Pancreas (tissue), 10 donors: ENCODE results near the gene PIP5K1B. TPM values are rescaled to one million over a fixed set of nuclear protein-coding genes. Genes with fewer than 3 reads are reported as not detected.

ENCODE experiments used
- ATAC-seq, 4 donors: fragments of 200-7000 bp; cut with Tn5 transposase; one replicate each; pipeline versions ENCODE4 v1.8.0 to v1.9.1; 2020; ENCODE audit warnings: mild to moderate bottlenecking in 4 of 4, moderate library complexity in 4 of 4
- DNase-seq, 6 donors: peaks; one replicate each; pipeline ENCODE4 v3.0.0-alpha.2; 2020
- FAIRE-seq: peaks from 2 replicates; lab custom pipeline; 2012; peaks lifted over from hg19 to GRCh38; lab: Jason Lieb, UNC
- H3K27ac ChIP-seq, 4 donors: fragments of 200-600 bp; sonication (generic); 1 replicate in 3 of 4; 2 replicates in 1 of 4; pipeline versions ENCODE4 v1.5.0 to v1.8.0; 2020
- H3K27me3 ChIP-seq, 4 donors: fragments of 200-600 bp; one replicate each; pipeline ENCODE4 v1.8.0; 2021
- H3K36me3 ChIP-seq, 3 donors: fragments of 200-600 bp; sonication (generic) in 1 of 3; one replicate each; pipeline versions ENCODE4 v1.5.0 to v1.8.0; 2020 to 2021
- H3K4me1 ChIP-seq, 3 donors: fragments of 200-600 bp; one replicate each; pipeline ENCODE4 v1.8.0; 2021
- H3K4me3 ChIP-seq, 4 donors: fragments of 200-600 bp; sonication (generic) in 2 of 4; one replicate each; pipeline versions ENCODE4 v1.5.0 to v1.8.0; 2020 to 2021
- H3K9me3 ChIP-seq, 4 donors: fragments of 200-600 bp; one replicate each; pipeline ENCODE4 v1.8.0; 2021
- WGBS, 2 donors: extraction: QIAGEN DNeasy Blood & Tissue Kit; methylation state at CpG; one replicate each; pipeline ENCODE4 v1.1.7; 2013; 5-methylcytosine and 5-hydroxymethylcytosine counted together
- intact Hi-C, 3 donors: fragments of 100-400 bp; cut with DNase I; formaldehyde crosslinking; loops; one replicate each; pipeline versions ENCODE4 v1.11.1 to v1.14.2; 2022
- polyA plus RNA-seq, 2 donors: library from polyadenylated mRNA; stranded (reverse); fragments of 200-250 nt; gene quantifications; one replicate each; pipeline ENCODE4 v1.2.3, GENCODE V29; 2013
- total RNA-seq, 6 donors: library from RNA; stranded (reverse); fragmentation: NEBNext Ultra II Directional in 4 of 6; extraction: Animal tissue kit (Norgen Biotek cat#: 25700) in 4 of 6; gene quantifications; one replicate each; pipeline versions ENCODE4 v1.2.1 to v1.2.4, GENCODE V29; 2021 to 2023
- TF ChIP-seq, protein P1 (sequence below), 4 donors: fragments of 200-600 bp; sonication (generic) in 3 of 4; IDR thresholded peaks; one replicate each; pipeline versions ENCODE4 v1.5.0 to v1.8.0; 2021; ENCODE audit warnings: antibody characterized with exemption in 4 of 4
- donor health status: healthy with polysubstance abuse.
- donor health status: DM: no; HTN: no; CAD: no; lungs with moderate emphysema.
- donor health status: DM: no; HTN: no; CAD: no.
- donor health status: control.
- donor health status: control.
- donor health status: Bipolar disorder and iron deficiency.
- donor health status: DM: yes; HTN: yes; CAD: no.
- donor health status: DM: no; HTN: no; CAD: no.
- donor health status: DM: no; HTN: no; CAD: no.
- donor health status: DM: yes; HTN: yes; CAD: no.

The PIP5K1B gene
- total and polyA plus RNA-seq, 8 donors: 1.3 to 6.9 (median 6.2) TPM

DNA sequence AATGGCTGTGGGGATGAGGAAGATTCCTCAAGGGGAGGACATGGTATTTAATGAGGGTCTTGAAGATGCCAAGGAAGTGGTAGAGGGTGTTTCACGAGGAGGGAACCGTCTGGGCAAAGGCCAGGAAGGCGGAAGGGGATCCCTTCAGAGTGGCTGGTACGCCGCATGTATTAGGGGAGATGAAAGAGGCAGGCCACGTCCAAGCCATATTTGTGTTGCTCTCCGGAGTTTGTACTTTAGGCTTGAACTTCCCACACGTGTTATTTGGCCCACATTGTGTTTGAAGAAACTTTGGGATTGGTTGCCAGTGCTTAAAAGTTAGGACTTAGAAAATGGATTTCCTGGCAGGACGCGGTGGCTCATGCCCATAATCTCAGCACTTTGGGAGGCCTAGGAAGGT, 331.8 kb downstream of the PIP5K1B start:
- TF ChIP-seq, protein P1, sequence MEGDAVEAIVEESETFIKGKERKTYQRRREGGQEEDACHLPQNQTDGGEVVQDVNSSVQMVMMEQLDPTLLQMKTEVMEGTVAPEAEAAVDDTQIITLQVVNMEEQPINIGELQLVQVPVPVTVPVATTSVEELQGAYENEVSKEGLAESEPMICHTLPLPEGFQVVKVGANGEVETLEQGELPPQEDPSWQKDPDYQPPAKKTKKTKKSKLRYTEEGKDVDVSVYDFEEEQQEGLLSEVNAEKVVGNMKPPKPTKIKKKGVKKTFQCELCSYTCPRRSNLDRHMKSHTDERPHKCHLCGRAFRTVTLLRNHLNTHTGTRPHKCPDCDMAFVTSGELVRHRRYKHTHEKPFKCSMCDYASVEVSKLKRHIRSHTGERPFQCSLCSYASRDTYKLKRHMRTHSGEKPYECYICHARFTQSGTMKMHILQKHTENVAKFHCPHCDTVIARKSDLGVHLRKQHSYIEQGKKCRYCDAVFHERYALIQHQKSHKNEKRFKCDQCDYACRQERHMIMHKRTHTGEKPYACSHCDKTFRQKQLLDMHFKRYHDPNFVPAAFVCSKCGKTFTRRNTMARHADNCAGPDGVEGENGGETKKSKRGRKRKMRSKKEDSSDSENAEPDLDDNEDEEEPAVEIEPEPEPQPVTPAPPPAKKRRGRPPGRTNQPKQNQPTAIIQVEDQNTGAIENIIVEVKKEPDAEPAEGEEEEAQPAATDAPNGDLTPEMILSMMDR (IDR thresholded peaks at IDR 0.05): no peak
- no peaks in the 10 kb centered on the region for H3K27me3 ChIP-seq
- H3K4me3 ChIP-seq: peak overlapping the region; percentile 47 to 77 (median 70)
- peaks cover 0 to 3% (median 0%) of the 10 kb centered on the region in 3 donors for H3K4me1 ChIP-seq
- no peaks in the 10 kb centered on the region for H3K9me3 ChIP-seq
- ATAC-seq (no peak), DNase-seq (no peak), FAIRE-seq (no peak)
- H3K36me3 ChIP-seq: no peaks in the 10 kb centered on the region
- intact Hi-C loops: no loop called here
- H3K27ac ChIP-seq: peak overlapping the region in 3 of 4 donors; percentile 77 to 81 (median 79)
- 42 to 52% methylated on average over 10 of the region's 10 CpGs for WGBS, 2 donors

DNA sequence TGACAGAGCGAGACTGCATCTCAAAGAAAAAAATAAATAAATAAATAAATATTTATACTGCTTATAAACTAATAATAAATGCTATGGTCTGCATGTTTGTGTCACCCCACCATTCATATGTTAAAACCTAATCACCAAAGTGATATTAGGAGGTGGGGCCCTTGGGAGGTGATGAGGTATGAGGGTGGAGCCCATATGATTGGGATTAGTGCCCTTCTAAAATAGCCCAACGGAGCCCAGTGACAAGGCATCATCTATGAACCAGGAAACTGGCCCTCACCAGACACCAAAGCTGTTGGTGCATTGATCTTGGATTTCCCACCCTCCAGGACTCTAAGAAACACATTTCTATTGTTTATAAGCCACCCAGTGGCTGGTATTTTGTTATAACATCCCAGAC, 335.6 kb downstream of the PIP5K1B start:
- ATAC-seq (no peak), DNase-seq (no peak), FAIRE-seq (no peak)
- Histone ChIP-seq H3K27ac (no peak overlapping the region), H3K27me3 (no peaks in the 10 kb centered on the region), H3K4me1 (no peaks in the 10 kb centered on the region), H3K4me3 (no peak overlapping the region), H3K9me3 (no peaks in the 10 kb centered on the region), H3K36me3 (no peaks in the 10 kb centered on the region)
- intact Hi-C loops: no loop called here
- TF ChIP-seq, protein P1 (IDR thresholded peaks at IDR 0.05): no peak
- WGBS, 2 donors: 97 to 100% methylated on average over 2 of the region's 2 CpGs

DNA sequence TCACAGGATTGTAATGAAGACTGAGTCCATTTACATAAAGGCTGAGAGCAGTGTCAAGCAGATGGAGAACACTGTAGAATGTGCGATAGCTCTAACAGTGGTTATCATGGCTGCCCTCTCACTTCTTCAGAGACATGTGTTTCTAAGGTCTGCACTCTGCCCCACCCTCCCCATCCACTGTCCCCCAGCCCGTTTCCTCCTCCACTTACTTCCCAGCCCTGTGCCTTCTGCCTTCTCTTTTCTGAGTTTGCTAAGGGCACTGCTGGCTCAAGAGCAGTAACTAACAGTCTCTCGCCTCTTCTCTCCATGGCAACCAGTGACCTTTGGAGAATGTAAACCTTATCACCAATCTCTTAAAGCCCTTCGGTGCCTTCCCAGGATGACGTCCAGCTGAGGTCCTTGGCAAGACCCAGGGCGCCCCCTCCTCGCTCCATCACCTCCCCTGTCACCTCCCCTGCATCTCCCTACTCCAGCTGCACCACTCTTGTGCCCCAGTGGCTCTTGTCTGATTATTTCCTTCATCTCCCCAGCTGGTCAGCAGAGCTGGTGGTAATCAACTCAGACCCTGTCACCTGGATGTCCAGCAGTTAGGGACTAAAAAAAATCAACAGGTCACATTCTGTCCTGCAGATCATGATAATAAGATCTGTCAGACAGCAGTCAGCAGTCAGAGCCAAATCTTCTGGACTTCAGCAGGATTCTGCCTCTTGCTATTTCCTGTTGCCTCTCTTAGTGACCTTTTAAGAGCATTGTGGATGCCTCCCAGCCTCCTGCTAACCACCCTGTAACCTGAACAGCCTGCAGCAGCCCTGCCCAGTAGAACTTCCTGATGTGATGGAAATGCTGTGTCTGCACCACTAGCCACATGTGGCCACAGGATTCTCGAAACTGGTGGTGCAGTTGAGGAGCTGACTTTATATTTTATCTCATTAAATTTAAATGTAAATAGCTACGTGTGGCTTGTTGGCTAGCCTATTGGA, 339.5 kb downstream of the PIP5K1B start:
- DNase-seq (no peak), ATAC-seq (peak in 2 of 4 donors; percentile 53 to 54), FAIRE-seq (no peak)
- whole genome bisulfite sequencing, 2 donors: 57 to 59% methylated on average over 9 of the region's 9 CpGs
- TF ChIP-seq, protein P1 (IDR thresholded peaks at IDR 0.05): no peak
- Histone ChIP-seq H3K36me3 (peaks cover 0 to 10% (median 0%) of the 10 kb centered on the region in 3 donors), H3K27ac (no peak overlapping the region), H3K4me1 (no peaks in the 10 kb centered on the region), H3K9me3 (no peaks in the 10 kb centered on the region), H3K4me3 (no peak overlapping the region), H3K27me3 (no peaks in the 10 kb centered on the region)
- intact Hi-C loops: no loop called here

DNA sequence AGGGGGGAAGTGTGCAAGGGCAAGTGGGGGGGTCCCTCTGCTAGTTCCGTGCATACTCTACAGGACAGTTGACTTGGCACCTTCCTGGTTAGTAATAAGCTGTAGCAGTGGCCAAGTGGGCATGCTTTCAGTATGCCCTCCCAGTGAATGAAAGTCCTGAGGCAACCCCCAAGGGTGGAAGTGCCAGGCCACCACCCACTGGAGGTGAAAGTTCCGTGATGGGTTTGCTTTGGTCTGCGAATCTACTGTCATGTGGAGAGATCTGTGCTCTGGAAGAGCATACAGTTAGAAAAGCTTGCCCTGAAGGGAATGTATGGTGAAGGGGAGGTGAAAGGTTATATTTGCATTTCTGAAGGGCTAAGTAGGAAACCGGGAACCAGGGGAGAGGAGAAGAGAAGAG, 340.8 kb downstream of the PIP5K1B start:
- H3K27me3 ChIP-seq: no peaks in the 10 kb centered on the region
- TF ChIP-seq, protein P1 (IDR thresholded peaks at IDR 0.05): no peak
- no peak overlapping the region for H3K4me3 ChIP-seq
- ATAC-seq: no peak
- no peak for DNase-seq
- H3K27ac ChIP-seq: no peak overlapping the region
- H3K36me3 ChIP-seq: peaks cover 0 to 10% (median 0%) of the 10 kb centered on the region in 3 donors
- WGBS, 2 donors: 76 to 81% methylated on average over 4 of the region's 4 CpGs
- H3K9me3 ChIP-seq: no peaks in the 10 kb centered on the region
- intact Hi-C loops: no loop called here
- no peaks in the 10 kb centered on the region for H3K4me1 ChIP-seq
- FAIRE-seq: no peak

DNA sequence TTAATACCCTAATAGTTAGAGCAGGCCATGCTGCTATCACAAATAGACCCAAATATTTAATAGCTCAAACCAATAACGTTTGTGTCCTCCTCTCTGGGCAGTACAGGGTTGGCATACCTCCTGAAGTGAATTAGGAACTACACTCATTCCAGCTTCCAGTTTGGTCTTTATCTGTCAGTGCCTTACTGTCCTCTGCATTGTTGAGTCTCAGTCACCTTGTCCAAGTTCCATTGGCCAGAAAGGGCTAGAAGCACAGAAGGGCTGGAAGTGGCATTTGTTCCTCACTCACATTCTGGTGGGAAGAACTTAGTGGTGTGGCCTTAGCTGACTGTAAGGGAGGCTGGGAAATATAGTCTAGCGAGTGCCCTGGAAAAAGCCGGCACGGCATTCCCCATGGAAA, 341.7 kb downstream of the PIP5K1B start:
- H3K4me1 ChIP-seq: no peaks in the 10 kb centered on the region
- 59 to 78% methylated on average over 4 of the region's 4 CpGs for WGBS, 2 donors
- H3K27me3 ChIP-seq: no peaks in the 10 kb centered on the region
- intact Hi-C loops: no loop called here
- ATAC-seq: no peak
- no peaks in the 10 kb centered on the region for H3K9me3 ChIP-seq
- no peak overlapping the region for H3K4me3 ChIP-seq
- no peak for DNase-seq
- TF ChIP-seq, protein P1 (IDR thresholded peaks at IDR 0.05): no peak
- no peak overlapping the region for H3K27ac ChIP-seq
- peaks cover 0 to 10% (median 0%) of the 10 kb centered on the region in 3 donors for H3K36me3 ChIP-seq
- FAIRE-seq: no peak
